Caco-2 (cell line): Measurements from ENCODE around the gene MIOS. TPM values are rescaled to one million over a fixed set of nuclear protein-coding genes. Genes with fewer than 3 reads are reported as not detected.

Experiments used
- BruUV-seq: library from RNA; stranded (reverse); fragments of 400-500 nt; replicated peaks from 2 replicates; lab custom pipeline; 2021; lab: Mats Ljungman, UMichigan
- CTCF ChIA-PET: fragments of 300-600 bp; sonication (Branson Sonifier 250); formaldehyde crosslinking; loops from one replicate; lab custom pipeline; 2022; ENCODE audit warnings: antibody characterized with exemption; lab: Charles Lee
- POLR2A ChIA-PET: fragments of 300-600 bp; sonication (Branson Sonifier 250); formaldehyde crosslinking; loops from one replicate; lab custom pipeline; 2022; ENCODE audit warnings: antibody characterized with exemption; lab: Charles Lee
- DNase-seq, 2 experiments: peaks; one replicate each; pipeline versions ENCODE4 v3.0.0 to v3.0.0-alpha.2; 2020 to 2022
- H3K27me3 ChIP-seq: replicated peaks from 2 replicates; pipeline ENCODE4 v1.6.0; 2011; ENCODE audit warnings: low read length; ENCODE audit not compliant: control insufficient read depth, insufficient read depth
- H3K36me3 ChIP-seq: 2 replicates; pipeline ENCODE4 v1.5.1; 2011; ENCODE audit warnings: low read length; ENCODE audit not compliant: control insufficient read depth, insufficient read depth
- H3K4me1 ChIP-seq: fragments of 250-450 bp; sonication (Bioruptor Pico); 2 replicates; pipeline ENCODE4 v1.5.1; 2020; ENCODE audit warnings: mild to moderate bottlenecking
- H3K4me3 ChIP-seq: 2 replicates; pipeline ENCODE4 v1.5.1; 2011; ENCODE audit warnings: low read depth, mild to moderate bottlenecking, control low read depth, low read length
- H3K9me3 ChIP-seq: fragments of 250-450 bp; sonication (Bioruptor Pico); 2 replicates; pipeline ENCODE4 v1.5.1; 2020; ENCODE audit warnings: mild to moderate bottlenecking, moderate library complexity
- H3K27ac Mint-ChIP-seq: one replicate; pipeline ENCODE4 v1.8.0; 2022; ENCODE audit warnings: mixed read lengths; ENCODE audit not compliant: unreplicated experiment
- H3K27me3 Mint-ChIP-seq: one replicate; pipeline ENCODE4 v1.8.0; 2022; ENCODE audit warnings: mixed read lengths; ENCODE audit not compliant: insufficient read depth, unreplicated experiment
- H3K36me3 Mint-ChIP-seq: one replicate; pipeline ENCODE4 v1.8.0; 2022; ENCODE audit warnings: mild to moderate bottlenecking, mixed read lengths; ENCODE audit not compliant: insufficient read depth, unreplicated experiment
- H3K4me1 Mint-ChIP-seq: one replicate; pipeline ENCODE4 v1.8.0; 2022; ENCODE audit warnings: low read depth, mixed read lengths; ENCODE audit not compliant: unreplicated experiment
- H3K4me3 Mint-ChIP-seq: one replicate; pipeline ENCODE4 v1.8.0; 2022; ENCODE audit warnings: mild to moderate bottlenecking, moderate library complexity, mixed read lengths; ENCODE audit not compliant: unreplicated experiment
- H3K9me3 Mint-ChIP-seq: one replicate; pipeline ENCODE4 v1.8.0; 2022; ENCODE audit warnings: mixed read lengths; ENCODE audit not compliant: unreplicated experiment
- CTCF ChIP-seq, 2 experiments: fragments of 200-600 bp in 1 of 2; IDR thresholded peaks; 1 replicate in 1 of 2; 2 replicates in 1 of 2; pipeline versions ENCODE4 v1.5.1 to v1.8.0; 2011 to 2022; ENCODE audit warnings: antibody characterized with exemption in 1 of 2, control low read depth in 1 of 2, inconsistent platforms in 1 of 2, low read depth in 1 of 2, low read length in 1 of 2, mild to moderate bottlenecking in 1 of 2, moderate library complexity in 1 of 2; ENCODE audit not compliant: insufficient read depth in 1 of 2, severe bottlenecking in 1 of 2, unreplicated experiment in 1 of 2
- intact Hi-C: fragments of 100-400 bp; cut with micrococcal nuclease; formaldehyde crosslinking; loops from one replicate; pipeline ENCODE4 v1.10.0; 2022; ENCODE audit not compliant: unreplicated experiment
- total RNA-seq: library from RNA; stranded (reverse); gene quantifications from 2 replicates; pipeline ENCODE4 v1.2.3, GENCODE V29; 2022

MIOS gene
- total RNA-seq, 1 experiment from 2014 or later = 37.3 TPM

- Mint-ChIP-seq H3K27me3 (no peaks in the 10 kb centered on the region), H3K4me3 (no peak overlapping the region), H3K4me1 (no peaks in the 10 kb centered on the region), H3K9me3 (peaks cover 23% of the 10 kb centered on the region), H3K27ac (no peak overlapping the region), H3K36me3 (peaks cover 64% of the 10 kb centered on the region)
- intact Hi-C loops = loop anchor here (10.0 kb wide), 1 partner anchor 169 kb away; no protein-coding TSS in a partner anchor
- POLR2A ChIA-PET = no interaction called here
- CTCF ChIA-PET = no interaction called here
- no peaks in the 10 kb centered on the region for H3K9me3 ChIP-seq
- TF ChIP-seq CTCF (IDR thresholded peaks at IDR 0.05; ENCODE audit: insufficient read depth in 1 of 2, low read depth in 1 of 2, low read length in 1 of 2, severe bottlenecking in 1 of 2, unreplicated experiment in 1 of 2) = no peak
- BruUV-seq = no TSS peak
- no peaks in the 10 kb centered on the region for H3K4me1 ChIP-seq
- H3K4me3 ChIP-seq = no peak overlapping the region
- no peaks in the 10 kb centered on the region for H3K27me3 ChIP-seq
- no peak for DNase-seq
- peaks cover 1% of the 10 kb centered on the region for H3K36me3 ChIP-seq
These were observed 29.5 kb downstream of the MIOS start for GRCh38 chr7:7596176-7596575.

GRCh38 chr7:7607010-7607409 is 40.3 kb downstream of the MIOS start:
- CTCF ChIA-PET = no interaction called here

GRCh38 chr7:7609330-7609729 is 42.6 kb downstream of the MIOS start:
- Mint-ChIP-seq H3K4me1 (no peaks in the 10 kb centered on the region), H3K27ac (no peak overlapping the region), H3K36me3 (peaks cover 10% of the 10 kb centered on the region), H3K9me3 (no peaks in the 10 kb centered on the region), H3K27me3 (no peaks in the 10 kb centered on the region), H3K4me3 (no peak overlapping the region)
- Histone ChIP-seq H3K9me3 (no peaks in the 10 kb centered on the region), H3K4me3 (no peak overlapping the region), H3K36me3 (no peaks in the 10 kb centered on the region), H3K4me1 (no peaks in the 10 kb centered on the region), H3K27me3 (no peaks in the 10 kb centered on the region)
- POLR2A ChIA-PET = no interaction called here
- CTCF ChIA-PET = no interaction called here
- no peak for DNase-seq
- intact Hi-C loops = no loop called here
- no TSS peak for BruUV-seq
- TF ChIP-seq CTCF (IDR thresholded peaks at IDR 0.05; ENCODE audit: insufficient read depth in 1 of 2, low read depth in 1 of 2, low read length in 1 of 2, severe bottlenecking in 1 of 2, unreplicated experiment in 1 of 2) = no peak

More at GRCh38 chr7:7607010-7607409, 40.3 kb downstream of the MIOS start:
- no peaks in the 10 kb centered on the region for H3K4me1 Mint-ChIP-seq
- peaks cover 10% of the 10 kb centered on the region for H3K36me3 Mint-ChIP-seq
- no peak overlapping the region for H3K4me3 Mint-ChIP-seq
- no peaks in the 10 kb centered on the region for H3K9me3 Mint-ChIP-seq
- intact Hi-C loops = no loop called here
- Histone ChIP-seq H3K4me1 (no peaks in the 10 kb centered on the region), H3K4me3 (no peak overlapping the region), H3K36me3 (no peaks in the 10 kb centered on the region), H3K27me3 (no peaks in the 10 kb centered on the region), H3K9me3 (no peaks in the 10 kb centered on the region)
- H3K27ac Mint-ChIP-seq = no peak overlapping the region
- no TSS peak for BruUV-seq
- no peak for DNase-seq
- POLR2A ChIA-PET = no interaction called here
- no peak for TF ChIP-seq CTCF (IDR thresholded peaks at IDR 0.05; ENCODE audit: insufficient read depth in 1 of 2, low read depth in 1 of 2, low read length in 1 of 2, severe bottlenecking in 1 of 2, unreplicated experiment in 1 of 2)
- no peaks in the 10 kb centered on the region for H3K27me3 Mint-ChIP-seq
